CD14-positive monocyte (primary cell): ENCODE measurements around the gene SLC37A1. TPM values are rescaled to one million over a fixed set of nuclear protein-coding genes. Genes with fewer than 3 reads are reported as not detected.
A peak's percentile ranks its signal among the peaks of the same experiment; 100 is the strongest.

Source experiments
- DNase-seq, 3 donors: peaks; one replicate each; pipeline ENCODE4 v3.0.0-alpha.2; 2011 to 2022
- H2AFZ ChIP-seq: 2 replicates; pipeline ENCODE4 v1.6.0; 2012; ENCODE audit warnings: mild to moderate bottlenecking, low read depth, low read length, inconsistent platforms; ENCODE audit not compliant: insufficient read depth, poor library complexity, severe bottlenecking
- H3K27ac ChIP-seq, 2 donors: 1 replicate in 1 of 2; 2 replicates in 1 of 2; pipeline ENCODE4 v1.5.1; 2012 to 2013; ENCODE audit warnings: low read length in 2 of 2, control low read depth in 1 of 2, inconsistent platforms in 1 of 2, low read depth in 1 of 2, mild to moderate bottlenecking in 1 of 2
- H3K27me3 ChIP-seq, 2 donors: one replicate each; pipeline versions ENCODE4 v1.6.0 to v1.6.1; 2011 to 2013; ENCODE audit warnings: low read length in 2 of 2; ENCODE audit not compliant: control insufficient read depth in 2 of 2, insufficient read depth in 2 of 2
- H3K36me3 ChIP-seq, 2 donors: replicated peaks in 1 of 2; 1 replicate in 1 of 2; 2 replicates in 1 of 2; pipeline versions ENCODE4 v1.5.1 to v1.6.1; 2012 to 2013; ENCODE audit warnings: low read length in 2 of 2, control low read depth in 1 of 2, inconsistent platforms in 1 of 2, mild to moderate bottlenecking in 1 of 2; ENCODE audit not compliant: insufficient read depth in 2 of 2, control insufficient read depth in 1 of 2
- H3K4me1 ChIP-seq, 2 donors: 1 replicate in 1 of 2; 2 replicates in 1 of 2; pipeline versions ENCODE4 v1.5.1 to v1.6.1; 2012 to 2013; ENCODE audit warnings: low read length in 2 of 2, control low read depth in 1 of 2, inconsistent platforms in 1 of 2, mild to moderate bottlenecking in 1 of 2, moderate library complexity in 1 of 2; ENCODE audit not compliant: insufficient read depth in 2 of 2, control insufficient read depth in 1 of 2
- H3K4me2 ChIP-seq: replicated peaks from 2 replicates; pipeline ENCODE3; 2012; ENCODE audit warnings: low read length, moderate library complexity, mild to moderate bottlenecking; ENCODE audit not compliant: poor library complexity, severe bottlenecking; ENCODE audit errors: extremely low read depth
- H3K4me3 ChIP-seq, 3 experiments: fragments of 200-600 bp in 1 of 3; sonication (generic) in 1 of 3; replicated peaks in 1 of 3; 1 replicate in 2 of 3; 2 replicates in 1 of 3; pipeline ENCODE4 v1.5.1; 2011 to 2013; ENCODE audit warnings: low read length in 3 of 3, mild to moderate bottlenecking in 3 of 3, control low read depth in 2 of 3, low read depth in 2 of 3, inconsistent platforms in 1 of 3, moderate library complexity in 1 of 3
- H3K79me2 ChIP-seq: 2 replicates; pipeline ENCODE4 v1.6.0; 2012; ENCODE audit warnings: mild to moderate bottlenecking, control low read depth, inconsistent platforms, low read length, moderate library complexity; ENCODE audit not compliant: insufficient read depth
- H3K9ac ChIP-seq: 2 replicates; pipeline ENCODE4 v1.6.0; 2017; ENCODE audit warnings: low read length, mild to moderate bottlenecking; ENCODE audit not compliant: insufficient read depth, poor library complexity, severe bottlenecking
- H3K9me3 ChIP-seq, 2 donors: replicated peaks in 1 of 2; 1 replicate in 1 of 2; 2 replicates in 1 of 2; pipeline versions ENCODE4 v1.5.1 to v1.6.1; 2012 to 2013; ENCODE audit warnings: low read length in 2 of 2, control low read depth in 1 of 2; ENCODE audit not compliant: control insufficient read depth in 1 of 2, insufficient read depth in 1 of 2
- H4K20me1 ChIP-seq: 2 replicates; pipeline ENCODE4 v1.6.0; 2012; ENCODE audit warnings: mild to moderate bottlenecking, low read length, control low read depth, moderate library complexity; ENCODE audit not compliant: insufficient read depth
- H3K27ac Mint-ChIP-seq, 7 donors: one replicate each; pipeline ENCODE4 v1.8.0; 2020; ENCODE audit warnings: mild to moderate bottlenecking in 7 of 7, mixed read lengths in 7 of 7, moderate library complexity in 6 of 7, inconsistent platforms in 2 of 7
- H3K27me3 Mint-ChIP-seq, 3 donors: one replicate each; pipeline ENCODE4 v1.8.0; 2021 to 2022; ENCODE audit warnings: low read depth in 3 of 3, mild to moderate bottlenecking in 3 of 3, mixed read lengths in 3 of 3, moderate library complexity in 3 of 3, inconsistent platforms in 1 of 3
- H3K36me3 Mint-ChIP-seq, 2 donors: one replicate each; pipeline ENCODE4 v1.8.0; 2020; ENCODE audit warnings: mixed read lengths in 2 of 2, inconsistent platforms in 1 of 2, mild to moderate bottlenecking in 1 of 2
- H3K4me1 Mint-ChIP-seq: one replicate; pipeline ENCODE4 v1.8.0; 2020; ENCODE audit warnings: mild to moderate bottlenecking, mixed read lengths
- H3K4me3 Mint-ChIP-seq, 2 donors: one replicate each; pipeline ENCODE4 v1.8.0; 2020; ENCODE audit warnings: mild to moderate bottlenecking in 2 of 2, mixed read lengths in 2 of 2, moderate library complexity in 1 of 2
- H3K9me3 Mint-ChIP-seq, 7 donors: one replicate each; pipeline ENCODE4 v1.8.0; 2020 to 2022; ENCODE audit warnings: mixed read lengths in 7 of 7, mild to moderate bottlenecking in 6 of 7, moderate library complexity in 6 of 7, inconsistent platforms in 2 of 7
- WGBS: methylation state at CpG from one replicate; pipeline ENCODE4 v1.1.5; 2013; ENCODE audit warnings: missing lambda C conversion rate; ENCODE audit not compliant: insufficient coverage; 5-methylcytosine and 5-hydroxymethylcytosine counted together
- intact Hi-C, 2 donors: fragments of 100-400 bp; cut with micrococcal nuclease; formaldehyde crosslinking; loops; one replicate each; pipeline versions ENCODE4 v1.15.0 to v1.15.1; 2023
- polyA plus RNA-seq, 3 donors: library from polyadenylated mRNA; depleted of rRNA in 1 of 3; unstranded in 2 of 3; stranded (reverse) in 1 of 3; fragments of 300-500 nt in 2 of 3; fragments of >200 nt in 1 of 3; fragmentation: Illumina TruSeq in 2 of 3; gene quantifications; 1 replicate in 2 of 3; 2 replicates in 1 of 3; pipeline ENCODE4 v1.2.3, GENCODE V29; 2012 to 2021
- TF ChIP-seq, protein P1 (sequence below): fragments of 200-600 bp; IDR thresholded peaks from one replicate; pipeline ENCODE4 v1.8.0; 2022; ENCODE audit warnings: antibody characterized with exemption, mild to moderate bottlenecking

The SLC37A1 gene
- polyA plus RNA-seq, 3 donors: 2.7 to 12.4 (median 4.3) TPM

GRCh38 chr21:42522771-42523170 lies 9.1 kb downstream of the SLC37A1 start:
- no peak for DNase-seq
- Histone ChIP-seq H3K27me3 (no peaks in the 10 kb centered on the region), H3K4me3 (no peak overlapping the region), H3K4me2 (no peak overlapping the region), H4K20me1 (no peaks in the 10 kb centered on the region), H2AFZ (no peak overlapping the region), H3K27ac (no peak overlapping the region), H3K79me2 (no peaks in the 10 kb centered on the region), H3K9ac (no peak overlapping the region), H3K36me3 (peaks cover 32 to 74% of the 10 kb centered on the region in 2 donors), H3K4me1 (peaks cover 21 to 25% of the 10 kb centered on the region in 2 donors), H3K9me3 (no peaks in the 10 kb centered on the region)
- WGBS: 100% methylated on average over 4 of the region's 8 CpGs
- Mint-ChIP-seq H3K27me3 (peaks cover 0 to 3% (median 0%) of the 10 kb centered on the region in 3 donors), H3K27ac (no peak overlapping the region), H3K4me3 (no peak overlapping the region), H3K4me1 (peaks cover 27% of the 10 kb centered on the region), H3K36me3 (peaks cover 68 to 87% of the 10 kb centered on the region in 2 donors), H3K9me3 (no peaks in the 10 kb centered on the region)
- intact Hi-C loops: loop anchor here in 1 of 2 donors (10.0 kb wide), 1 partner anchor 218 kb away; no protein-coding TSS in a partner anchor
- TF ChIP-seq, protein P1, sequence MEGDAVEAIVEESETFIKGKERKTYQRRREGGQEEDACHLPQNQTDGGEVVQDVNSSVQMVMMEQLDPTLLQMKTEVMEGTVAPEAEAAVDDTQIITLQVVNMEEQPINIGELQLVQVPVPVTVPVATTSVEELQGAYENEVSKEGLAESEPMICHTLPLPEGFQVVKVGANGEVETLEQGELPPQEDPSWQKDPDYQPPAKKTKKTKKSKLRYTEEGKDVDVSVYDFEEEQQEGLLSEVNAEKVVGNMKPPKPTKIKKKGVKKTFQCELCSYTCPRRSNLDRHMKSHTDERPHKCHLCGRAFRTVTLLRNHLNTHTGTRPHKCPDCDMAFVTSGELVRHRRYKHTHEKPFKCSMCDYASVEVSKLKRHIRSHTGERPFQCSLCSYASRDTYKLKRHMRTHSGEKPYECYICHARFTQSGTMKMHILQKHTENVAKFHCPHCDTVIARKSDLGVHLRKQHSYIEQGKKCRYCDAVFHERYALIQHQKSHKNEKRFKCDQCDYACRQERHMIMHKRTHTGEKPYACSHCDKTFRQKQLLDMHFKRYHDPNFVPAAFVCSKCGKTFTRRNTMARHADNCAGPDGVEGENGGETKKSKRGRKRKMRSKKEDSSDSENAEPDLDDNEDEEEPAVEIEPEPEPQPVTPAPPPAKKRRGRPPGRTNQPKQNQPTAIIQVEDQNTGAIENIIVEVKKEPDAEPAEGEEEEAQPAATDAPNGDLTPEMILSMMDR: no peak

- Histone ChIP-seq H3K27me3 (no peaks in the 10 kb centered on the region), H3K27ac (no peak overlapping the region), H3K36me3 (peaks cover 29 to 73% of the 10 kb centered on the region in 2 donors), H3K4me2 (no peak overlapping the region), H3K9me3 (no peaks in the 10 kb centered on the region), H3K9ac (no peak overlapping the region), H4K20me1 (no peaks in the 10 kb centered on the region), H3K4me3 (no peak overlapping the region), H2AFZ (no peak overlapping the region), H3K4me1 (peaks cover 25 to 29% of the 10 kb centered on the region in 2 donors), H3K79me2 (no peaks in the 10 kb centered on the region)
- Mint-ChIP-seq H3K27ac (peak overlapping the region in 2 of 7 donors; percentile 17 to 67), H3K4me3 (no peak overlapping the region), H3K9me3 (no peaks in the 10 kb centered on the region), H3K36me3 (peaks cover 64 to 84% of the 10 kb centered on the region in 2 donors), H3K4me1 (peaks cover 31% of the 10 kb centered on the region), H3K27me3 (peaks cover 0 to 3% (median 0%) of the 10 kb centered on the region in 3 donors)
- intact Hi-C loops: loop anchor here in 1 of 2 donors (10.0 kb wide), 1 partner anchor 218 kb away; no protein-coding TSS in a partner anchor
- 91% methylated on average over 6 of the region's 7 CpGs for WGBS
- TF ChIP-seq, protein P1: no peak
- DNase-seq: no peak
These were observed 9.6 kb downstream of the SLC37A1 start for GRCh38 chr21:42523211-42523610.
